ENCODE measurements around the gene SUPT16H.
"Not testable (repeated sequence)": the region's sequence is repeated elsewhere in the genome, so short reads cannot be mapped to it uniquely, and the experiment has no call there.

SUPT16H gene

GRCh38 chr14:21356511-21356910 lies 27.3 kb downstream of the SUPT16H start:
- DNase-seq = no peak

GRCh38 chr14:21352587-21352986 lies 31.2 kb downstream of the SUPT16H start:
- DNase-seq = no peak

GRCh38 chr14:21350539-21350938 lies 33.3 kb downstream of the SUPT16H start:
- no peak for DNase-seq

- no peak for DNase-seq
Observed at GRCh38 chr14:21347201-21347600, 36.6 kb downstream of the SUPT16H start.

GRCh38 chr14:21346532-21347135 lies 37.2 kb downstream of the SUPT16H start:
- DNase-seq = no peak

GRCh38 chr14:21343035-21343794 lies 40.6 kb downstream of the SUPT16H start:
- DNase-seq = no peak

- no peak for DNase-seq
Observed at GRCh38 chr14:21334202-21334906, 49.5 kb downstream of the SUPT16H start.

- no peak for DNase-seq
Observed at GRCh38 chr14:21332950-21333349, 50.9 kb downstream of the SUPT16H start.

GRCh38 chr14:21326972-21327371 lies 56.8 kb downstream of the SUPT16H start:
- no peak for DNase-seq

GRCh38 chr14:21322716-21323115 lies 61.1 kb downstream of the SUPT16H start:
- no peak for DNase-seq

GRCh38 chr14:21320913-21321312 lies 62.9 kb downstream of the SUPT16H start:
- DNase-seq = no peak

- no peak for DNase-seq
Observed at GRCh38 chr14:21317398-21317797, 66.4 kb downstream of the SUPT16H start.

- DNase-seq = no peak
Observed at GRCh38 chr14:21313512-21313911, 70.3 kb downstream of the SUPT16H start.

- no peak for DNase-seq
Observed at GRCh38 chr14:21311614-21312013, 72.2 kb downstream of the SUPT16H start.

GRCh38 chr14:21309956-21310355 lies 73.9 kb downstream of the SUPT16H start:
- no peak for DNase-seq

GRCh38 chr14:21309238-21309636 lies 74.6 kb downstream of the SUPT16H start:
- DNase-seq = peak; percentile 65

- peak; percentile 96 for DNase-seq
Observed at GRCh38 chr14:21308479-21309237, 75.2 kb downstream of the SUPT16H start.

- DNase-seq = no peak
Observed at GRCh38 chr14:21308132-21308478, 75.7 kb downstream of the SUPT16H start.

- DNase-seq = no peak
Observed at GRCh38 chr14:21307637-21308036, 76.2 kb downstream of the SUPT16H start.

- DNase-seq = not testable (repeated sequence)
Observed at GRCh38 chr14:21302836-21303140, 81.0 kb downstream of the SUPT16H start.

- no peak for DNase-seq
Observed at GRCh38 chr14:21302013-21302835, 81.6 kb downstream of the SUPT16H start.

Measured in NCI-H2227 treated with DMSO at 0.1 percent for 48 hours (cell line).